HEK293 (cell line): ENCODE data around the gene OAS2.

ENCODE experiments used
- CTCF ChIA-PET: fragments of 350-600 bp; formaldehyde crosslinking; extraction: SDS; loops from one replicate; lab custom pipeline; 2021; ENCODE audit warnings: antibody characterized with exemption; lab: Yijun Ruan, JAX
- POLR2A ChIA-PET: fragments of 300-600 bp; formaldehyde crosslinking; extraction: SDS; loops from one replicate; lab custom pipeline; 2020; ENCODE audit warnings: antibody characterized with exemption, inconsistent platforms; lab: Yijun Ruan, JAX
- H3K27ac ChIP-seq: fragments of 200-500 bp; sonication (Bioruptor generic); 2 replicates; pipeline ENCODE4 v1.5.1; 2014; ENCODE audit warnings: low read depth, low read length, control low read depth, inconsistent platforms; ENCODE audit errors: extremely low read depth
- H3K36me3 ChIP-seq, 2 experiments: fragments of 200-500 bp in 1 of 2; sonication (Bioruptor generic) in 1 of 2; 1 replicate in 1 of 2; 2 replicates in 1 of 2; pipeline ENCODE4 v1.5.1; 2014 to 2017; ENCODE audit warnings: inconsistent platforms in 2 of 2, low read length in 2 of 2; ENCODE audit not compliant: control insufficient read depth in 2 of 2, insufficient read depth in 1 of 2
- H3K4me1 ChIP-seq: fragments of 200-500 bp; sonication (Bioruptor generic); 2 replicates; pipeline ENCODE4 v1.5.1; 2014; ENCODE audit warnings: mild to moderate bottlenecking, low read length, inconsistent platforms; ENCODE audit not compliant: control insufficient read depth, insufficient read depth
- H3K4me3 ChIP-seq: 2 replicates; pipeline ENCODE4 v1.5.1; 2011; ENCODE audit warnings: low read depth, mild to moderate bottlenecking, control low read depth, low read length, moderate library complexity
- H3K9me3 ChIP-seq: fragments of 200-500 bp; sonication (Bioruptor generic); 2 replicates; pipeline ENCODE4 v1.5.1; 2014; ENCODE audit warnings: low read depth, low read length, inconsistent platforms; ENCODE audit not compliant: control insufficient read depth, insufficient read depth
- GLIS1 ChIP-seq: fragments of 450-650 bp; formaldehyde crosslinking; IDR thresholded peaks from 2 replicates; pipeline ENCODE4 v1.5.1; 2016; ENCODE audit warnings: missing biosample characterization, missing genetic modification characterization
- HOXC10 ChIP-seq: sonication (generic); formaldehyde crosslinking; IDR thresholded peaks from 2 replicates; pipeline ENCODE4 v1.8.1; 2023; ENCODE audit warnings: mild to moderate bottlenecking, missing genetic modification reagents
- REPIN1 ChIP-seq: fragments of 450-650 bp; formaldehyde crosslinking; IDR thresholded peaks from 2 replicates; pipeline ENCODE4 v1.5.1; 2017; ENCODE audit warnings: missing biosample characterization, missing genetic modification characterization, low read depth
- SCRT1 ChIP-seq: fragments of 450-650 bp; formaldehyde crosslinking; IDR thresholded peaks from 2 replicates; pipeline ENCODE4 v1.5.1; 2016; ENCODE audit warnings: missing biosample characterization, missing genetic modification characterization, borderline replicate concordance
- ZNF132 ChIP-seq: fragments of 450-650 bp; formaldehyde crosslinking; IDR thresholded peaks from 2 replicates; pipeline ENCODE4 v1.5.1; 2017; ENCODE audit warnings: missing biosample characterization, missing genetic modification characterization, borderline replicate concordance
- ZNF133 ChIP-seq: fragments of 450-650 bp; formaldehyde crosslinking; IDR thresholded peaks from 2 replicates; pipeline ENCODE4 v1.5.1; 2016; ENCODE audit warnings: missing biosample characterization, missing genetic modification characterization
- ZNF146 ChIP-seq: fragments of 450-650 bp; formaldehyde crosslinking; IDR thresholded peaks from 2 replicates; pipeline ENCODE4 v1.5.1; 2016; ENCODE audit warnings: missing biosample characterization, missing genetic modification characterization
- ZNF16 ChIP-seq: fragments of 450-650 bp; formaldehyde crosslinking; IDR thresholded peaks from 2 replicates; pipeline ENCODE4 v1.5.1; 2016; ENCODE audit warnings: low read depth, missing biosample characterization, missing genetic modification characterization
- ZNF223 ChIP-seq: fragments of 450-650 bp; formaldehyde crosslinking; IDR thresholded peaks from 2 replicates; pipeline ENCODE4 v1.5.1; 2016; ENCODE audit warnings: missing biosample characterization, missing genetic modification characterization
- ZNF239 ChIP-seq: fragments of 450-650 bp; formaldehyde crosslinking; IDR thresholded peaks from 2 replicates; pipeline ENCODE4 v1.5.1; 2016; ENCODE audit warnings: missing biosample characterization, missing genetic modification characterization
- ZNF266 ChIP-seq: fragments of 450-650 bp; formaldehyde crosslinking; IDR thresholded peaks from 2 replicates; pipeline ENCODE4 v1.5.1; 2016; ENCODE audit warnings: missing biosample characterization, missing genetic modification characterization, low read depth
- ZNF292 ChIP-seq: fragments of 450-650 bp; formaldehyde crosslinking; IDR thresholded peaks from 2 replicates; pipeline ENCODE4 v1.5.1; 2016; ENCODE audit warnings: low read depth, missing biosample characterization, missing genetic modification characterization, borderline replicate concordance
- ZNF341 ChIP-seq: fragments of 450-650 bp; formaldehyde crosslinking; IDR thresholded peaks from 2 replicates; pipeline ENCODE4; 2016; ENCODE audit warnings: low read depth, missing biosample characterization, missing genetic modification characterization
- ZNF350 ChIP-seq: fragments of 450-650 bp; formaldehyde crosslinking; IDR thresholded peaks from 2 replicates; pipeline ENCODE4 v1.5.0; 2017; ENCODE audit warnings: missing biosample characterization, mild to moderate bottlenecking, missing genetic modification characterization
- ZNF404 ChIP-seq: fragments of 450-650 bp; formaldehyde crosslinking; IDR thresholded peaks from 2 replicates; pipeline ENCODE4 v1.5.1; 2017; ENCODE audit warnings: missing biosample characterization, missing genetic modification characterization
- ZNF416 ChIP-seq: fragments of 450-650 bp; formaldehyde crosslinking; IDR thresholded peaks from 2 replicates; pipeline ENCODE4 v1.5.1; 2016; ENCODE audit warnings: missing biosample characterization, missing genetic modification characterization
- ZNF530 ChIP-seq: fragments of 450-650 bp; formaldehyde crosslinking; IDR thresholded peaks from 2 replicates; pipeline ENCODE4 v1.5.1; 2016; ENCODE audit warnings: low read depth, missing biosample characterization, missing genetic modification characterization
- ZNF549 ChIP-seq: fragments of 450-650 bp; IDR thresholded peaks from 2 replicates; pipeline ENCODE4 v1.5.1; 2018; ENCODE audit warnings: missing biosample characterization, missing genetic modification characterization, mild to moderate bottlenecking, inconsistent platforms, moderate library complexity
- ZNF629 ChIP-seq: fragments of 450-650 bp; formaldehyde crosslinking; IDR thresholded peaks from 2 replicates; pipeline ENCODE4 v1.5.1; 2017; ENCODE audit warnings: missing biosample characterization, missing genetic modification characterization
- ZNF707 ChIP-seq: fragments of 450-650 bp; formaldehyde crosslinking; IDR thresholded peaks from 2 replicates; pipeline ENCODE4 v1.5.1; 2016; ENCODE audit warnings: missing biosample characterization, missing genetic modification characterization
- TF ChIP-seq, protein P1 (sequence below): fragments of 450-650 bp; formaldehyde crosslinking; IDR thresholded peaks from 2 replicates; pipeline ENCODE4 v1.5.1; 2016; ENCODE audit warnings: missing biosample characterization, missing genetic modification characterization, low read depth
- TF ChIP-seq, protein P2 (sequence below): fragments of 450-650 bp; formaldehyde crosslinking; IDR thresholded peaks from 2 replicates; pipeline ENCODE4 v1.5.1; 2016; ENCODE audit warnings: missing biosample characterization, missing genetic modification characterization
- TF ChIP-seq, protein P3 (sequence below): fragments of 450-650 bp; formaldehyde crosslinking; IDR thresholded peaks from 2 replicates; pipeline ENCODE4 v1.5.1; 2016; ENCODE audit warnings: missing biosample characterization, missing genetic modification characterization
- TF ChIP-seq, protein P4 (sequence below): fragments of 450-650 bp; formaldehyde crosslinking; IDR thresholded peaks from 2 replicates; pipeline ENCODE4 v1.5.1; 2016; ENCODE audit warnings: missing biosample characterization, missing genetic modification characterization
- TF ChIP-seq, protein P5 (sequence below): fragments of 450-650 bp; formaldehyde crosslinking; conservative IDR thresholded peaks from 2 replicates; pipeline ENCODE4 v1.5.1; 2016; ENCODE audit warnings: low read depth, missing biosample characterization, missing genetic modification characterization

Gene OAS2

DNA sequence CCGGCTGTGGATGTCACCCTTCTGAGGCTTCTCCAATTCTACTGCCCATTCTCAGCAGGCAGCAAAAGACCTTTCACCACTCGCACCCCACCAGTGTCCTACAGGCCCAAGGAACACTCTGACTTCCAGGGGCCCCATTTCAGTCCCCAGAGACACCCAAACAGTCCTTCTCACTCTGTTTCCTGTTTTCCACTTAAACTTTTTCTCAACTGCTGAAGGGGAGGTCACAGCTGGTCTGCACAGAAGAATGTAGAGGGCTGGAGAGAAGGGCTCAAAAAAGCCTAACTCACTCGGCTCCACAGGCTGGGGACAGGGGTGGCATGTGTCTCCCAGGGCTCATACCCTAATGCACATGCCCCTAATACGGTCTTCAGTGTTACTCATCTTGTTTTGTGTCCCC, 74.0 kb downstream of the OAS2 start:
- POLR2A ChIA-PET = no interaction called here
- TF ChIP-seq ZNF341 (tag by site-specific recombination) (no peak), ZNF292 (tag by site-specific recombination) (no peak), REPIN1 (tag by site-specific recombination) (no peak), ZNF266 (no peak), ZNF530 (tag by site-specific recombination) (no peak), ZNF707 (no peak), ZNF132 (tag by site-specific recombination) (no peak), SCRT1 (tag by site-specific recombination) (no peak), ZNF549 (no peak), ZNF629 (no peak), ZNF404 (tag by site-specific recombination) (no peak), ZNF350 (no peak)
- TF ChIP-seq, protein P1, sequence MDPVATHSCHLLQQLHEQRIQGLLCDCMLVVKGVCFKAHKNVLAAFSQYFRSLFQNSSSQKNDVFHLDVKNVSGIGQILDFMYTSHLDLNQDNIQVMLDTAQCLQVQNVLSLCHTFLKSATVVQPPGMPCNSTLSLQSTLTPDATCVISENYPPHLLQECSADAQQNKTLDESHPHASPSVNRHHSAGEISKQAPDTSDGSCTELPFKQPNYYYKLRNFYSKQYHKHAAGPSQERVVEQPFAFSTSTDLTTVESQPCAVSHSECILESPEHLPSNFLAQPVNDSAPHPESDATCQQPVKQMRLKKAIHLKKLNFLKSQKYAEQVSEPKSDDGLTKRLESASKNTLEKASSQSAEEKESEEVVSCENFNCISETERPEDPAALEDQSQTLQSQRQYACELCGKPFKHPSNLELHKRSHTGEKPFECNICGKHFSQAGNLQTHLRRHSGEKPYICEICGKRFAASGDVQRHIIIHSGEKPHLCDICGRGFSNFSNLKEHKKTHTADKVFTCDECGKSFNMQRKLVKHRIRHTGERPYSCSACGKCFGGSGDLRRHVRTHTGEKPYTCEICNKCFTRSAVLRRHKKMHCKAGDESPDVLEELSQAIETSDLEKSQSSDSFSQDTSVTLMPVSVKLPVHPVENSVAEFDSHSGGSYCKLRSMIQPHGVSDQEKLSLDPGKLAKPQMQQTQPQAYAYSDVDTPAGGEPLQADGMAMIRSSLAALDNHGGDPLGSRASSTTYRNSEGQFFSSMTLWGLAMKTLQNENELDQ (tag by site-specific recombination) = no peak
- TF ChIP-seq, protein P2, sequence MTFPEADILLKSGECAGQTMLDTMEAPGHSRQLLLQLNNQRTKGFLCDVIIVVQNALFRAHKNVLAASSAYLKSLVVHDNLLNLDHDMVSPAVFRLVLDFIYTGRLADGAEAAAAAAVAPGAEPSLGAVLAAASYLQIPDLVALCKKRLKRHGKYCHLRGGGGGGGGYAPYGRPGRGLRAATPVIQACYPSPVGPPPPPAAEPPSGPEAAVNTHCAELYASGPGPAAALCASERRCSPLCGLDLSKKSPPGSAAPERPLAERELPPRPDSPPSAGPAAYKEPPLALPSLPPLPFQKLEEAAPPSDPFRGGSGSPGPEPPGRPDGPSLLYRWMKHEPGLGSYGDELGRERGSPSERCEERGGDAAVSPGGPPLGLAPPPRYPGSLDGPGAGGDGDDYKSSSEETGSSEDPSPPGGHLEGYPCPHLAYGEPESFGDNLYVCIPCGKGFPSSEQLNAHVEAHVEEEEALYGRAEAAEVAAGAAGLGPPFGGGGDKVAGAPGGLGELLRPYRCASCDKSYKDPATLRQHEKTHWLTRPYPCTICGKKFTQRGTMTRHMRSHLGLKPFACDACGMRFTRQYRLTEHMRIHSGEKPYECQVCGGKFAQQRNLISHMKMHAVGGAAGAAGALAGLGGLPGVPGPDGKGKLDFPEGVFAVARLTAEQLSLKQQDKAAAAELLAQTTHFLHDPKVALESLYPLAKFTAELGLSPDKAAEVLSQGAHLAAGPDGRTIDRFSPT (tag by site-specific recombination) = no peak
- TF ChIP-seq, protein P3, sequence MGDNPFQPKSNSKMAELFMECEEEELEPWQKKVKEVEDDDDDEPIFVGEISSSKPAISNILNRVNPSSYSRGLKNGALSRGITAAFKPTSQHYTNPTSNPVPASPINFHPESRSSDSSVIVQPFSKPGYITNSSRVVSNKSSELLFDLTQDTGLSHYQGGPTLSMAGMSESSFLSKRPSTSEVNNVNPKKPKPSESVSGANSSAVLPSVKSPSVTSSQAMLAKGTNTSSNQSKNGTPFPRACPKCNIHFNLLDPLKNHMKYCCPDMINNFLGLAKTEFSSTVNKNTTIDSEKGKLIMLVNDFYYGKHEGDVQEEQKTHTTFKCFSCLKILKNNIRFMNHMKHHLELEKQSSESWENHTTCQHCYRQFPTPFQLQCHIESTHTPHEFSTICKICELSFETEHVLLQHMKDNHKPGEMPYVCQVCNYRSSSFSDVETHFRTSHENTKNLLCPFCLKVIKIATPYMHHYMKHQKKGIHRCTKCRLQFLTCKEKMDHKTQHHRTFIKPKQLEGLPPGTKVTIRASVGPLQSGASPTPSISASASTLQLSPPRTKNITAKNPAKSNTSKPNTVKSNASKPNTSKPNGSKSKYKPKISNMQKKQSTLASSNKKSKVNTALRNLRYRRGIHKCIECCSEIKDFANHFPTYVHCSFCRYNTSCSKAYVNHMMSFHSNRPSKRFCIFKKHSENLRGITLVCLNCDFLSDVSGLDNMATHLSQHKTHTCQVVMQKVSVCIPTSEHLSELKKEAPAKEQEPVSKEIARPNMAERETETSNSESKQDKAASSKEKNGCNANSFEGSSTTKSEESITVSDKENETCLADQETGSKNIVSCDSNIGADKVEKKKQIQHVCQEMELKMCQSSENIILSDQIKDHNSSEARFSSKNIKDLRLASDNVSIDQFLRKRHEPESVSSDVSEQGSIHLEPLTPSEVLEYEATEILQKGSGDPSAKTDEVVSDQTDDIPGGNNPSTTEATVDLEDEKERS (tag by site-specific recombination) = no peak
- TF ChIP-seq, protein P4, sequence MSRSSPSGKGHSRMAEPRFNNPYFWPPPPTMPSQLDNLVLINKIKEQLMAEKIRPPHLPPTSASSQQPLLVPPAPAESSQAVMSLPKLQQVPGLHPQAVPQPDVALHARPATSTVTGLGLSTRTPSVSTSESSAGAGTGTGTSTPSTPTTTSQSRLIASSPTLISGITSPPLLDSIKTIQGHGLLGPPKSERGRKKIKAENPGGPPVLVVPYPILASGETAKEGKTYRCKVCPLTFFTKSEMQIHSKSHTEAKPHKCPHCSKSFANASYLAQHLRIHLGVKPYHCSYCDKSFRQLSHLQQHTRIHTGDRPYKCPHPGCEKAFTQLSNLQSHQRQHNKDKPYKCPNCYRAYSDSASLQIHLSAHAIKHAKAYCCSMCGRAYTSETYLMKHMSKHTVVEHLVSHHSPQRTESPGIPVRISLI (tag by site-specific recombination) = no peak
- H3K4me1 ChIP-seq = no peaks in the 10 kb centered on the region
- CTCF ChIA-PET = no interaction called here
- H3K27ac ChIP-seq = no peak overlapping the region
- H3K4me3 ChIP-seq = no peak overlapping the region
- no peaks in the 10 kb centered on the region for H3K9me3 ChIP-seq
- no peaks in the 10 kb centered on the region for H3K36me3 ChIP-seq

DNA sequence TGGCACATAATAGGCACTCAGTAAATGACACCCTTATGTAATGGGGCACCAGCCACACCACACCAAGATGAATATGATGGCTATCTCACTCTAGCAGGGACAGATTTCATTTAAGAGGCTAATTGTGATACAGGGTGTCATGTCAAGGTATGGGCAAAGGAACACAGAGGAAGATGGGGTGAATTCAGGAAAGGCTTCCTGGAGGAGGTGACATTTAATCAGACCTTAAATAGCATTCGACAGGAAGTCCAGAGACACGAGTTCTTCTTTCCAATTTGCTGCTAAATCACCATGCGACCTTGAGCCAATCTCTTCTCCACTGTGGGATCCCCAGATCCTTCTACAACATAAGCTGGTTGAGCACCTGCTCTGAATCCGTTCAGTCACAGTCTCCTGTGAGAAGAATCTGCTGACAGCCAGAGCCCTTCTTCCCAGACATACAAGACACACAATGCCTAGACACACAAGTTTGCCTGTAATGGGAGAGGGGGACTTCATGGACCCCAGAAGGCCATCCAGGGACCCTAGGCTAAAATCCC, 76.7 kb downstream of the OAS2 start:
- Histone ChIP-seq H3K36me3 (no peaks in the 10 kb centered on the region), H3K4me3 (no peak overlapping the region), H3K4me1 (no peaks in the 10 kb centered on the region), H3K9me3 (no peaks in the 10 kb centered on the region), H3K27ac (no peak overlapping the region)
- ChIA-PET CTCF (interaction anchor here (0.6 kb wide), 1 partner anchor 23 kb away, joined by 3 read pairs; no protein-coding TSS in a partner anchor), POLR2A (no interaction called here)
- TF ChIP-seq ZNF223 (tag by site-specific recombination) (no peak), ZNF16 (tag by site-specific recombination) (no peak), ZNF416 (tag by site-specific recombination) (no peak), ZNF133 (no peak), GLIS1 (tag by site-specific recombination) (no peak), ZNF146 (tag by site-specific recombination) (no peak), HOXC10 (CRISPR knock-in tag) (no peak), ZNF239 (tag by site-specific recombination) (no peak)
- TF ChIP-seq, protein P5, sequence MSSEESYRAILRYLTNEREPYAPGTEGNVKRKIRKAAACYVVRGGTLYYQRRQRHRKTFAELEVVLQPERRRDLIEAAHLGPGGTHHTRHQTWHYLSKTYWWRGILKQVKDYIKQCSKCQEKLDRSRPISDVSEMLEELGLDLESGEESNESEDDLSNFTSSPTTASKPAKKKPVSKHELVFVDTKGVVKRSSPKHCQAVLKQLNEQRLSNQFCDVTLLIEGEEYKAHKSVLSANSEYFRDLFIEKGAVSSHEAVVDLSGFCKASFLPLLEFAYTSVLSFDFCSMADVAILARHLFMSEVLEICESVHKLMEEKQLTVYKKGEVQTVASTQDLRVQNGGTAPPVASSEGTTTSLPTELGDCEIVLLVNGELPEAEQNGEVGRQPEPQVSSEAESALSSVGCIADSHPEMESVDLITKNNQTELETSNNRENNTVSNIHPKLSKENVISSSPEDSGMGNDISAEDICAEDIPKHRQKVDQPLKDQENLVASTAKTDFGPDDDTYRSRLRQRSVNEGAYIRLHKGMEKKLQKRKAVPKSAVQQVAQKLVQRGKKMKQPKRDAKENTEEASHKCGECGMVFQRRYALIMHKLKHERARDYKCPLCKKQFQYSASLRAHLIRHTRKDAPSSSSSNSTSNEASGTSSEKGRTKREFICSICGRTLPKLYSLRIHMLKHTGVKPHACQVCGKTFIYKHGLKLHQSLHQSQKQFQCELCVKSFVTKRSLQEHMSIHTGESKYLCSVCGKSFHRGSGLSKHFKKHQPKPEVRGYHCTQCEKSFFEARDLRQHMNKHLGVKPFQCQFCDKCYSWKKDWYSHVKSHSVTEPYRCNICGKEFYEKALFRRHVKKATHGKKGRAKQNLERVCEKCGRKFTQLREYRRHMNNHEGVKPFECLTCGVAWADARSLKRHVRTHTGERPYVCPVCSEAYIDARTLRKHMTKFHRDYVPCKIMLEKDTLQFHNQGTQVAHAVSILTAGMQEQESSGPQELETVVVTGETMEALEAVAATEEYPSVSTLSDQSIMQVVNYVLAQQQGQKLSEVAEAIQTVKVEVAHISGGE = no peak
